ENCODE data around the gene KCNIP1.
"Not testable (repeated sequence)": the region's sequence is repeated elsewhere in the genome, so short reads cannot be mapped to it uniquely, and the experiment has no call there.

Gene KCNIP1

DNA sequence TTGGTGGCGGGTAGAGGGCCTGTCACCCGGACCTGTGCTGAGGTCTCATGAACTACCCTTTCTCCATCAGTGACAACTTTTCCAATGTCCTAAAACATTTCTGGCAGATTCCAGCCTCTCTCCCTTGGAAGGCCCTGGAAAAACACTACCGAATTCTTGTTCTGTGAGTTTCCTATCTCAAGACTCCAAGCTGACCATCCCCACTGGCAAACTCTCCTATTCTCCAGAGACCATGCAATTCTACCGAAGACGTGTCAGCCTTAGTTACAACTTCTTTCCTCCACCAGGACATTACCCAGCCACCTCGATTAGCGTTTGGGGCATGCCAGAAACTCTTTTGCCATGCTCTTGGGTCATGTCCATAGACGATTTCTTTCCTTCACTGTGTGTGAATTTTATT, 252.9 kb downstream of the KCNIP1 start:
- no peak for DNase-seq

DNA sequence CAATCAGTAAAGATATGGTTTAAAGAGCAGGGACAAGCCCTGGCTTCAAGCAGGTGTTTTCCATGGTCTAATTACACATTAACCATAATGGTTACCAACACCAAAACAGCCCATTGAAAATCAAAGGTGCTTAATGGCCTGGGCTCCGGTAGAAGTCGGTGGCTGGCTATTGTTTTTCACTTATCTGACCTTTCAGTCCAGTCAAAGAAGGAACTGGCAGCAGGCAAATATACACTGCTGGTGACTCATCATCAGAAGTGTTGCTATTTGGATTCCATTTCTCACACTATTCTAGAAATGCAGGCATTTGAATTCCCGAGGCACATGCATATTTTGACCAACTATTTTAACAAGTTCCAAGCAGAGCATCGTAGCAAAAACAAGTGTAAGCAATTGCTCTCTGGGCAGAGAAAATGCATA, 253.4 kb downstream of the KCNIP1 start:
- DNase-seq: no peak

DNA sequence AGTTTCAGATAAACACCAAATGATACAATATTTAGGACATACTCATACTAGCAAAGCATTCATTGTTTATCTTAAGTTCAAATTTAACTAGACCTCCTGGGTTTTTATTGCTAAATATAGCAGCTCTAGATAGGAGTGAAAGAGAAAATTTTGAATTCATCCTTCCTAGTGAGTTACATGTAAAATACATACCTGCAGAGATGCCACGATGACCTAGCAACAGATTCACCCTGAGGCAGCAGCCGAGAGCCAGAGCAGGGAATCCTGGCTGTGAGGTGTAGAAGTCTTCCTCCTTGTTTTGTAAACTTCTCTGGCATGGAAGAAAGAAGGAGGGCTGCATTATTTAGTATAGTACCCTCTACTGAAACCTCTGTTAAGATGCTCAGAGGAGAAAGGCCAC, 253.8 kb downstream of the KCNIP1 start:
- no peak for DNase-seq

DNA sequence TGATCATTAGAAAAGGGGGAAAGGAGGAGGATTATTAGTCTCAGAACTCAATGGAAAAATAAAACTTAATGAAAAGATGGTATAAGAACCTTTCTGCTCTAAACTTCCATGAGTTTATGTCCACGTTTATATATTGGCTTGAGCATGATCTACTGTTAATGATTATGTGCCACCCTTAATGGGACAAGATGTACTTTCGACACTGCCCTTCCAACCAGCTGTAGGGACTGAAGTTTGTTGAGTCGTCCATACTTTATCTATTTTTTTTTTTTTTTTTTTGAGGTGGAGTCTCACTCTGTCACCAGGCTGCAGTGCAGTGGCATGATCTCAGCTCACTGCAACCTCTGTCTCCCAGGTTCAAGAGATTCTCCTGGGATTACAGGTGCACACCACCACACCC, 254.7 kb downstream of the KCNIP1 start:
- DNase-seq: no peak

DNA sequence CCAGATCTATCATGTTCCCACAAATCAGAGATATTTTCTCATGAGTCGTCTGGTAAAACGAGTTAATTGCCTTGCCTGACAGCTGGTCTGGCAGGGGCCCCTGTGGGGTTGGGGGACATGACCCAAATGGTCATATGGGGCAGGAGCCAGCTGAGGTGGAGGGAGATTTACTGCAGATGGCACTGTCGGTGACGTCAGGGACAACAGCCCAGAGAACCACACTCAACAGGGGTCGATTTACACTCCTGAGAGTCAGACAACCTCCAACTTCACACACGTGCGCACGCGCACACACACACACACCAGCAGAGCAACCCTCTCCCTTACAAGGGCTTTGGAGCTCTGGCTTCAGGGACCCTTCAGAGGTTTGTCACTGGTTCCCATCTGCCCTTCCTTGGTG, 256.3 kb downstream of the KCNIP1 start:
- no peak for DNase-seq

DNA sequence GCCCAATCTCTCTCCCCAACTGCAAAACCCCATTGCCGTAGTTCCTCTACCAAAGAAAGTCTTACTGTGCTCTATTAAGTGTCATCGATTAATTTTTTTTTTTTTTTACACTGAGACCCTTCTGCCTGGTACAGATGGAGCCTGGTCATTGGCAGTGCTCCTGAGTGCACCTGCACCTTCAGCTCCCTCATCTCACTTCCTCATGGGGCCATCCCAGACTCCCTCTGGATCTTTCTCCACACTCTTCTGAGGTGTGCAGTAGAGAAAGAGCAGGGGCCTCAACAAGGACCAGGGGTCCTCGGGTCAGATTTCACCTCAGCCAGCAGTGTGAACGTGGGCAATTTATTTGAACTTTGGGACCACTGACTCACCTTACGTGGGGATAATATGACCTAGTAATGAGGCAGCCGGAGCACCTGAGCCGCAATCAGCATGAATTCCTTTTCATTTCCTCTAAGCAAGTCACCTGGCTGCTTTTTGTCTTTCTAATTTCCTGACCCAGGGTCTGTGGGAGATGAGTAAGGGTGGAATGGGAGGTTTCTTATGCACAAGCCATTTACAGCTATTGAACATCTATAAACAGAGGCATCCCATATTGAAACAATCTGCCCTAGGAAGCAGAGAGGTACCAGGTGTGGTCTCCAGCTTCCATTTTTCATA, 257.4 kb downstream of the KCNIP1 start:
- DNase-seq: no peak

DNA sequence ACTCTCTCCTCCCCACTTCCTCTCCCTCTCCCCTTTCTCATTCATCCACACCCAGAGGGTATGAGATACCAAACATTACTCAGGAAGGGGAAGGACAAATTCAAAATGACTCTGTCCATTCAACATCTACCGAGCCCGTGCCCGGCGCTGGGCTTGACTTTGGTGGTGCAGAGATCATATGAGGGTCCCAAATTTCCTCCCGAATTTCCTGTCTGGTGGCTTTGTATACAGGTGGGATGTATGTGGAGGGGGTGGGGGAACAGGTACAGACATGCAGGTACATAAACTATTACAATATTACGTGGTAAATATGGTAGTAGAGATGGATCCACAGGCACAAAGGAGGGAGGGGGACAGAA, 257.9 kb downstream of the KCNIP1 start:
- DNase-seq: no peak

DNA sequence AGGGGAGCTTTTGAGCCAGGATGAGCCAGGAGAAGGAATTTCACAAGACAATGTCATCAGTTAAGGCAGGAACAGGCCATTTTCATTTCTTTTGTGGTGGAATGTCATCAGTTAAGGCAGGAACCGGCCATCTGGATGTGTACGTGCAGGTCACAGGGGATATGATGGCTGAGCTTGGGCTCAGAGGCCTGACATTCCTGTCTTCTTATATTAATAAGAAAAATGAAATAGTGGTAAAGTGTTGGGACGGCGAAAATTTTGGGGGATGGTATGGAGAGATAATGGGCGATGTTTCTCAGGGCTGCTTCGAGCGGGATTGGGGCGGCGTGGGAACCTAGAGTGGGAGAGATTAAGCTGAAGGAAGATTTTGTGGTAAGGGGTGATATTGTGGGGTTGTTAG, 258.5 kb downstream of the KCNIP1 start:
- not testable (repeated sequence) for DNase-seq

DNA sequence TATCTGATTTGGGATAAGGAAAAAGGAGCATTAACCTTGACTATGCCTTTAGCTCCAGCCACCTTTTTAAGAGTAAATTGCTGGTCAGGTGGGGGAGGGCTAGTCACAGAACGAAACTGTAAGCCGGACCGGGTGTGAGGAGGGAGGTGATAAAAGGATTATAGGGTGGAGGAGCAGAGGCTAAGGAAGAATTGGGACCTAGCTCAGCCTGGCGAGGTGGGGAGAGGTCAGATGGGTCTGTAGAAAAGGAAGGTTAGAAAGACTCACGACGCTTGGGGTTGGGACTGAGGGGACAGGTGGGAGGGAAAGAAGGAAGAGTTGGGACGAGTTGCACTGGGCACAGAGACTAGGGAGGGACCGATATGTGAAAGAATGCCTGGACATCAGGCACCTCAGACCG, 262.0 kb downstream of the KCNIP1 start:
- not testable (repeated sequence) for DNase-seq

DNA sequence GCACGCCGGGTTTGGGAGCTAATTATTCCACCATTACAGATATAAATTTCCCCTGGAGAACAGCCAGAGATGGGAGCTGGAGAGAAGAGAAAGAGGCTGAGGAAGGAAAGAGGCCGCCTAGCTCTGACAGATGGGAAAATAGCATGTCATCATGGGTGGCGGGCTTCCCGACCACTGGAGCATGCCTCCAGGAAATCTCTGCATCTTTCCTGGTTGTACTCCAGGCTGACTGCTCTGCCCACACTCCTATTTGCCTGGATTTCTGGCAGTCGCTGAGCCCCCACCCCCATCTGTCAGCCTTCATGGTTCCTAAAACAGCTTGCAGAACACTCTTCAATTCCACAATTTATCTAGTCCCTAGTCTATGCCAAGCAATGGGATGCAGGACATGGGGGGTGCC, 265.4 kb downstream of the KCNIP1 start:
- no peak for DNase-seq

DNA sequence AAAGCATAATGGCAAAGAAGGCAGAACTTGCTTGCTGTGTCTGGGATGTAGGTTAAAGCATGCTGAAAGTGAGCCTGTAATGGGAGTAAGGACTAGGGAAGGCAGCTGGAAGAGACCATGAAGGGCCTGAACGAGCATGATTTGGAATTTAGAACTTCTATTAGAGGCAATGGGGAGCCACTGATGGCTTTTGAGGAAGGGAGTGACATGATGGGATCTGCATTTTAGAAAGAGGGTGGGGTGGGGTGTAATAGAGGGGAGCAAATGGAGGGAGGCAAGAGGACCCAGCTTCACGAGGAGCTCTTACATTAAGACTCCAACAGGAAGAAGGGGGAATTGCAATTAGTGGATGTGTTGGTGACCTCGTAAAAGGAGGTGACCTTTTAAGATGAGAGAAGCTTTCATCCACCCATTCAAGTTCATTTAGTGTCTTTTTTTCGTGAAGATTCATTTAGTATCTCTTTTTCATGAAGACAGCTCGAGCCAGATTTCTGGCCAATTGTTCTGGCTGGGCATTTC, 266.1 kb downstream of the KCNIP1 start:
- DNase-seq: no peak

DNA sequence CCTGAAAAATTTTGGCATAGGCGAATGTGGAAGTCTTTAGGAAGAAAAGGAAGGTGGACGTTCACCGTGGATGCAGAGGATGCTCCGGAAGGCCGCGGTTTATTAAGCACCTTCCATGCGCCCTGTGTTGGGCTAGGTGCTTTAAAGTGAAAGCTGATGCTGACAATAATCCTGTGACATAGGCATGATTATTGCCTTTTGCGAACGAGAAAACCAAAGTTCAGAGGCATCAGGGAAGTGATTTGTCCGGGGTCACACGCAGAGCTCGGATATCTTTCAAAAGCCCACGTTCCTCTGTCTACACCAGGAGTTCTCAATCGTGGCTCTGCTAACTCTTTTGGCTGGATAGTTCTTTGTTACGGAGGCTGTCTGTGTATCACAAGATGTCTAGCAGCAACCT, 267.7 kb downstream of the KCNIP1 start:
- no peak for DNase-seq

DNA sequence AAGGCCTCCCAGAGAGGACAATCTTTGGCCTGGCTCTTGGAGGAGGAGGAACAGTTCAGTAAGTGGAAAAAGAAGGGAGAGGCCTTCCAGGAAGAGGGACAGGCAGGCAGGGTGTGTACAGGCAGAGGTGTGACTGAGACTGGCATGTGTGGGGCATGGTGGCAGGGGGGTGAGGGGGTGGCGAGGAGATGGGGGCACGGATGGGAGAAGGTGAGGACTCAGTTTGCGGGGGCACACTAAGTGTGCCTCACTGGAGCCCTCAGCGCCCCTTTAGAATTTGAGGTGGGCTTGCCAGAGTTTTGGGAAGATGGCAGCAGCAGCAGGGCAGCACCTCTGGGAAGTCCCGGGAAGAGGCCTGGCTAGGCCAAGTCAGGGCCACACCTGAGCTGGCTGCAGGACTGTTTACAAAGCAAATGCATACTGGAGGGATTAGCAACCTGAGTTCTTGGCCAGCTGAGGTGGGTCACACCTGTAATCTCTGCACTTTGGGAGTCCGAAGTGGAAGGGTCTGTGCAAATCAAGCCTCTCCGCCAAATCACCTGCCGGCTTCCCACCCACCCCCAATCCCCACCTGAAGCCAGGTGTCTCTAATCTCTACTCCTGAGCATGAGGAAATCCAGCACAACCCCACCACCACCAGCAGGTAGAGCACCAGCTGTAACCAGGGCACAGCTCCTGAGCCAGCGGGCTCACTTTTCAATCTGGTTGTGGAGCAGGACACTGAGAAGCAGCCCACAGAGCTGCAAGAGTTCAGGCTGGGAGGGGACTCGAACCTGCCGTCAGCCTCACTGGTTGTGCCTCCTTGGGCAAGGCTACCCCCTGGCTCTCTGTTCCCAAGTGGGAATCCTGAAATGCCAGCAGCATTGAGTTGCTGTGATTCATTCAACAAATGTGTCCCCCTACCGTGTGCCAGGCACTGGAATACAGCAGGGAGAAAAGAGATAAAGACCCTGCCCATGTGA, 269.5 kb downstream of the KCNIP1 start:
- DNase-seq: no peak

DNA sequence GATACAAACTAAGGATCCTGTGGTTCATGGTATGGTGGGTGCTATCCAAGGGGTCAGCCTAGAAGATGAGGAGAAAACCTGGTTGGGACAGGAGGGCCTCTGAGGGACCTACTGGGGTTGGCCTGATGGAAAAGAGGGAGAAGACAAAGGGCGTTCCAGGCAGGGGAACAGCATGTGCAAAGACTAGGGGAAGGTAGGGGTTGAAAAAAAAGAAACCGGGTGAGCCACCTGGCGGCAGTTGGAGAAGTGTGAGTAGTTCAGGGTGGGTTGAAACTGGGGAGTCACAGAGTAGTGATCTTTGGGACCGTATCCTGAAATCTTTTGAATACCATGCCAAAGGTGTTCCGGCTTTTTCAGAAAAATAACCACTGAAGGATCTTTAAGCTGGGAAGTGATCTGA, 271.0 kb downstream of the KCNIP1 start:
- DNase-seq: no peak

DNA sequence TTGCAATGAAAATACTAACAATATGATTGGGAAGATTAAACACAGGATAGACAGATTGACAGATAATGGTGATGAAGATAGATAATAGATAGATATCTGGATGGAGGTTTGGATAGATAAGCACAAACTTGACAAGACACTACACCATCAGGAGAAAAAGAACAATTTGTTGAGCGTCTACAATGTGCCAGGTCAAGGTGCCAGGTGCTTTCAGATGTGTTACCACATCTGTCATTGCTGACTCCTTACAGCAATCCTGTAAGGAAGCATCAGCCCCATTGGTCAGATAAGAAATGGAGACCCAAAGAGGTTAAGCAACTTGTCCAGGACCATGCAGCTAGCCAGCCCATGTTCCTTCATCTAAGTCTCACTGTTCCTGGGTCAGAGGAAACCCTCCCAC, 278.1 kb downstream of the KCNIP1 start:
- DNase-seq: no peak

DNA sequence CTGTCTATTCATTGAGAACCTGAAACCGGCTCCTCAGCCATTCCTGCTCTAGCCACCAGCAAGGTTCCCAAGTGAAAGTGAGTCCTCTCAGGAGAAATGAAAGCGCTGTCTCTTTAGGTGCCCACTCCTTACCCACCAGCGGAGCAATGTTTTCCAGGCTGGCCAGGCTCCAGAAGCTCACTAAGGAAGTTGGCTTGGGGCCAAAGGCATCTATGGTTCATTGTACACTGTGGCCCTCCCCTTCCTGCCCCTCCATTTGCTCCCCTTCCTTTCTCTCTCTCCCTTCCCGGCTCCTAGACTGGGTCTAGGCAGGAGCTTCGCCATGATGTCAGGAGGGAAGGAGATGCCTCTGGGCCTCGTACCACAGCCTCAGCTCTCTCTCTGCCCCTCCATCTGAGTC, 278.6 kb downstream of the KCNIP1 start:
- DNase-seq: no peak

DNA sequence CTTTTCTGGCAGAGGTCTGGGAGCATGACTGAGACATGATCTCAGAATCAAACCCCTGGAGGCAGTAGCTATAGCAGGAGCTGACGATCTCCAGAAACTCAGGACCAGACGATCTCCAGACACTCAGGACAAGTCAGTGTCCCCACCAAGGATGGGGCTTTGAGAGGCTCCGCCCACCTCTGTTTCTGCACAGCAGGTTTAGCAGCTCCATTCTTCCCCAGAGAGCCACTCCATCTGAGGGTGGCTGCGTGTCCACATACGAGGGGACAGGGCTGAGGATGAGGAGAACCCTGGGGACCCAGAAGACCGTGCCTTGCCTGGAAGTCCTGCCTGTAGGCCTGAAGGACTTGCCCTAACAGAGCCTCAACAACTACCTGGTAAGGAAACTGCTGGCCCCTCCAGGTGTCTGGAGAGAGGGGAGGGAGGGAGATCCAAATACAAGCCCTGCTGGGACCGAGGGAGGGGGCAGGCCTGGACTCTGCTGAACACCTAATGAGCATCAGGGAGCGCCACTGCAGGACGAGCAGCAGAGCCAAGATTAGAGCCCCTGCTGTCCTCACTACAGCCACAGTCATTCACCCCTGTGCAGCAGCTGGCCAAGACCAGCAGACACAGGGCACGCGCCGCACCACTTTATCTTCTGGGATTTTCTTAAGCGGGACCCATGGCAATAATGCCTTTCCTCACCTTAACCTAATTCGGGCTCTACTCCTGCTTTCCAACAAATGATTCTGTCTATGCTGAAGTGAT, 279.9 kb downstream of the KCNIP1 start, which contains the start of gene GABRP:
TSS of gene GABRP (plus strand) at position 228 of the 750 bp plus-strand sequence. CDS start 4,891 bp downstream, outside the sequence.
- DNase-seq: no peak

DNA sequence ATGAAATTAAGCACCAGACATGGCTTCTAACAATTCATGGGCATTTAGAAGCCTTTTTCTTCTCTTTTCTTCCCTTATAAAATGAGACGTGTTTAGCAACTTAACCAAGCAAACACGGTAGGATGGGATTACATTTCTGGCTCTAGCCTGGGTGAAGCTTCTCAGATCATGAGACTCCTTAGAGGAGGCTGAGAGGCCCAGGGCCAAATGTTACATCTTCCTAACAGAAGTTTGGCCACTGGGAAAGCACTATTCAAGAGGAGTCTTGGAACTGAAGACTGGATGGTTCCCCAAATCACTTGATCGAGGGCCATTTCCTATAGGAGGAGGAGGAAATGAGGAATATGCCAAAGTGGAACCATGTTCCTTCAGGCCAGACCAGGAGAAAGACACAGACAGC, 281.6 kb downstream of the KCNIP1 start:
- DNase-seq: no peak
